ENCODE results near the gene ETS1.
"Not testable (repeated sequence)": the region's sequence is repeated elsewhere in the genome, so short reads cannot be mapped to it uniquely, and the experiment has no call there.

The ETS1 gene

DNA sequence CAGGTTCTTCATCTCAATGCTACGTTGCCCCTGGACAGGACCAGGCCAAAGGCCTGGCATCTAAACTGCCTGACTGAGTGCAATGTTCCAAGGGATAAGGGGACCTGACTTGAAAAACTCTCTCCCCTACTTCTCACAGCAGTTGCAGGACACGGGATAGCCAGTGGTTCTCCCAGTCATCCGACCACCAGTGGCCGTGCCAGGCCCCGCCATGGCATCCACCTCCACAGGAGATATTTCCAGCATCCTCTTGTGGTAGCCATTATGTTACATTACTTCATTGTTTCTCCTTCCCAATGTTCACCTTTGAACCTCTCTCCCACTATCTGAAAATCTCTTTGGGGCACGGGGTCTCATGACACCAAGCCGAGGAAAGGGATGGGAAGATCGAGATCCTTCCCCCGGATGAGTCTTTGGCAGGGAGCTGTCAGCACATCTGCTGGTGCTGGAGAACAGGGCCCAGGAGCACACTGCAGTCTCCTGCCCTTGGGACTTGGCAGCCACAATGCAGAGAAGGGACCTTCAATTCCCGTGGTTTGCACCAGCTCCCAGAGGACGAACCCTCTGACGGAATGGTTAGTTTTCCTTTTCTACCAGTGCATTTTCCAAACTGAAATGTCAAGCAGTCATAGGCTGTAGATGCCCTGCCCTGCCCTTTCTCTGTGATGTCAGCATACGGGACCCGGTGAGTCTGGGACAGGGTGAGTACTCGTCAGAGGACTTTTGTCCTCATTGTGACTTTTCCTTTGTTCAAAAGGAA lies 121.2 kb downstream of the ETS1 start:
- no peak for DNase-seq (ENCODE audit: low read depth in 2 of 3, low spot score in 1 of 3)

DNA sequence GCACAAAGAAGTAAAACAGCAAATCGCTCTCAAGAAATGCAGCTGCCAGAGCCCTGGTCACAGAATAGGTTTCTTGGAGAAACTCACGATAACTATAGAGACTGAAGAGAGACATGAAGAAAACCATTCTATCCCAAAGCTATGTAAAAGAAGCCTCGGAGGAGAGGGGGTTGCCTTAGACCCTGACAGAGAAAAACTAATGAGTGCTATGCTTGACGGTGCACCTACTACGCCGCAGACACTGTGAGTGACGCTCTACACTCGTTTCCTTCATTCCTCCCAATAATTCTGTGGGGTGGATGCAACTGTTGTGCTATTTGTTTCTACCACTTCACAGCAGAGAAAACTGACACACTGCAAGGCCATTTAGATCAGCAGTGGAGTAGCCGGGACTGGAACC lies 121.8 kb downstream of the ETS1 start:
- DNase-seq (ENCODE audit: low read depth in 2 of 3, low spot score in 1 of 3) = no peak

- DNase-seq (ENCODE audit: low read depth in 2 of 3, low spot score in 1 of 3) = no peak
These were observed 122.4 kb downstream of the ETS1 start for GRCh38 chr11:128464878-128465450.

DNA sequence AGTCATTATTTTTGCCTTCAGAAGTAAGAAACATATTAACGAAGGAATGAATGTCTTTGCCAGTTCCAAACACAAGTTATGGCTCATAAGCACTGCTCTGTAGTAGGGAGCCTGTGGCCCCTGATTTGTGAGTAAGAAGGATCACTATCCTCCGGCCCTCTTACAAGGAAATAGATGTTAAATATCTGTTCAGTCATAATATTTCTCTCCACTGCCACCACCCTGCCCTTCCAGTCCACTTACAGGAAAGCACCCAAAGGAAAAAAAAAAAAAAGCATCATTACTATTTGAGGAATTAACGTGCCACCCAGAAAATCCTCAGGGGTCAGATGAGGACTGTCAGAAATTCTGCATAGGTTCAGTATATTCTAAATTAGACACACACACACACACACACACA lies 123.4 kb downstream of the ETS1 start:
- DNase-seq (ENCODE audit: low read depth in 2 of 3, low spot score in 1 of 3) = no peak

GRCh38 chr11:128463371-128463829 lies 124.0 kb downstream of the ETS1 start:
- DNase-seq (ENCODE audit: low read depth in 2 of 3, low spot score in 1 of 3) = no peak

GRCh38 chr11:128462922-128463321 lies 124.4 kb downstream of the ETS1 start:
- DNase-seq (ENCODE audit: low read depth in 2 of 3, low spot score in 1 of 3) = no peak

GRCh38 chr11:128462189-128462588 lies 125.2 kb downstream of the ETS1 start:
- DNase-seq (ENCODE audit: low read depth in 2 of 3, low spot score in 1 of 3) = no peak

DNA sequence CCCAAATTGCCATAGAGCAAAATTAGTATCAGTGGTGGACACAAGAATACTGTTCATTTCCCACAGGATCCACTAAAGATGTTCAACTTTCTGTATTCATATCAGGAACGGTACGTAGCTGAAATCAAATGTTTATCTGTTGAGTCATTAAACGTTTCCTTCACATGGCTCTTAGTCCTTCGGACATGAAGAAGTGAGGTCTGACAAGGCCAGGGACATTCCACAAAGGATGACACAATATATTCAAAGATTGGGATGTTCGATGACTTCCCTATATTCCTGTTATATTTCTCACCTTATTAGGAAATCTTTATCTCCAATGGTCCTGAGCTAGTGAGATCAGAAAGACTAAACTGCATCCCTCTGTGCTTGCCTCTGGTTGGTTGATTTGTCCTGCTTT lies 129.0 kb downstream of the ETS1 start:
- no peak for DNase-seq (ENCODE audit: low read depth in 2 of 3, low spot score in 1 of 3)

DNA sequence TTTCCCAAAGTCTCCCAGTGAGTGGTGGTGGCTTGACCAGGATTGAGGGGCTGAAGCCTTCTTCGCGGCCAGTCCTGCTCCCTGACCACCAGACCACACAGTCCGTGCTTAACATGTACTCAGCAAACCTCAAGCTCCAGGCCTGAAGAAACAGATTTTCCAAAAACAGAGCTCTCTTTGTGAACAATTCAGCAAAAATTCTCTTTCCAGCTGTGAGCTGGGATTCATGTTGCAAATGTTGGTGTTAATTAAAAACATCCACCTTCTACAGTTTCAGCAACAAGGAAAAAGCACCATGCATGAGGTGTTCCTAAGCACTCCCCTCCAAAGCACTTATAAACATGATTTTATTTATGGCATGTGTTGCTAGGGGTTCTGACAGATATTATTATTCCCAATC lies 129.5 kb downstream of the ETS1 start:
- no peak for DNase-seq (ENCODE audit: low read depth in 2 of 3, low spot score in 1 of 3)

DNA sequence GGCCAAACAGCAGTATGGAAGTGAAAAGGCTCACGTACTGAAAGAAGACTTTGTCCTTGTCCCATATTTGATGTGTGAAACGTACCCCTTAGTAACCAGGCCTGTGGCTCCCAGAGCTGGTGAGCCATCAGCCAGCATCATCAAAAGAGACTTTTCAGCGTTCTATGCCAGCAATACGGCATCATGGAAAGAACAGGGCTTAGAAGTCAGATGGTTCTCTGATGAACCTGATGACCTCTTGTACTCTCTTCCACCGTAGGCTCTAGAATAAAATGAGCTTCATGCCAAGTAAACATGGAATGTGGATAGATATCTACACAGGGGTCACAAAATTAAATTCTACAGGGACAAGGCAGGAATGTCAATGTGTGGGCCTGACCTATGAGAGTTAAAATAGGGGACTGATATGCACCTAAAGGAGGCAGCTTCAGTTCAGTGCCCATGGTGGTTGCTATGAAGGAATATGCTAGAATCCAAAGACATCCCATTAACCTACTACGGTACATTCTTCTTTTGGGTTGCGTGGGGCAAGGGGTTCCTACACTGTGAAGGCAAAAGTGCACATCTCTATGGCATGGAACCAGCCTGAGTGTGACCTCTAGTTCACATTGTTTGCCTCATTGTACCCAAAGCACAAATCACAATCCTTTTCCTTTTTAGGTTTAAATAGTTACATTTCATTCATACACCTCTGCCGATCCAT lies 130.6 kb downstream of the ETS1 start:
- no peak for DNase-seq (ENCODE audit: low read depth in 2 of 3, low spot score in 1 of 3)

GRCh38 chr11:128455766-128456165 lies 131.6 kb downstream of the ETS1 start:
- no peak for DNase-seq (ENCODE audit: low read depth in 2 of 3, low spot score in 1 of 3)

DNA sequence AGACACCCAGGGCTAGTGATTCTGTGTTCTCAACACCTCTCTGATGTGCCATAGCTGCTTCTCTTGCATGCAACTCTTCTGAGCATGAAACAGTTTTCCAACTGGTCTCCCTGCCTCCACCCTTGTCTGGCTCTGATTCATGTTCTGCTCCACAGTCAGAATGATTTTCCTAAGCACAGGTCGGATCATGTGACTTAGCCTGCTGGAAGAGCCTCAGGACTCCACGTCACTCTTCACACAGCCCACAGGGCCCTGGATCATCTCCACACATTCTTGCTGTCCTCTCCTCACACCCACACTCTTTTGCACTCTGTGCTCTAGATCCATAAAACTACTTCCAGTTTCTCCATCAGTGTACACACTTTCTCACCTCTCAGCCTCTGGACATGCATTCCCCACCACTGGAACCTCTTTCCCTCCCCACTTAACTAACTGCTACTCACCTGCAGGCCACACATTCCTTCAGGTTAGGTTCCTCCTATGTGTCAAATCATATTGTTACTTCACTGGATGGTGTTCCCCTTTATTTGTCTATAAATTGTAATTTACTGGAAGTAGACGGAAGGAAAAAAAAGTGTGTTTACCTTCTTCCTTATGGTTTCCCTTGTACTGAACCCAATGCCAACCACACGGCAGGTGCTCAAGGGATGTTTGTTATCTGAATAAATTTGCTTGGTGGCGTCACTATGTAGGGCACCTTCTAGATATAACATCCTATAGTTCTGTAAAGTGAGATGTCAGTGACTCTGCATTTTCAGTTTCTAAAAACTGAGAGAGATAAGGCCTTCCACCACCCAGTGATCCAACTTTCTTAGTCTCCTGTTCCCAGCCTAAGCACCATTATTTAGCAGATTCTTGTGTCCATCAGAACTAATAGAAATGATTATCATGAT lies 133.7 kb downstream of the ETS1 start:
- no peak for DNase-seq (ENCODE audit: low read depth in 2 of 3, low spot score in 1 of 3)

DNA sequence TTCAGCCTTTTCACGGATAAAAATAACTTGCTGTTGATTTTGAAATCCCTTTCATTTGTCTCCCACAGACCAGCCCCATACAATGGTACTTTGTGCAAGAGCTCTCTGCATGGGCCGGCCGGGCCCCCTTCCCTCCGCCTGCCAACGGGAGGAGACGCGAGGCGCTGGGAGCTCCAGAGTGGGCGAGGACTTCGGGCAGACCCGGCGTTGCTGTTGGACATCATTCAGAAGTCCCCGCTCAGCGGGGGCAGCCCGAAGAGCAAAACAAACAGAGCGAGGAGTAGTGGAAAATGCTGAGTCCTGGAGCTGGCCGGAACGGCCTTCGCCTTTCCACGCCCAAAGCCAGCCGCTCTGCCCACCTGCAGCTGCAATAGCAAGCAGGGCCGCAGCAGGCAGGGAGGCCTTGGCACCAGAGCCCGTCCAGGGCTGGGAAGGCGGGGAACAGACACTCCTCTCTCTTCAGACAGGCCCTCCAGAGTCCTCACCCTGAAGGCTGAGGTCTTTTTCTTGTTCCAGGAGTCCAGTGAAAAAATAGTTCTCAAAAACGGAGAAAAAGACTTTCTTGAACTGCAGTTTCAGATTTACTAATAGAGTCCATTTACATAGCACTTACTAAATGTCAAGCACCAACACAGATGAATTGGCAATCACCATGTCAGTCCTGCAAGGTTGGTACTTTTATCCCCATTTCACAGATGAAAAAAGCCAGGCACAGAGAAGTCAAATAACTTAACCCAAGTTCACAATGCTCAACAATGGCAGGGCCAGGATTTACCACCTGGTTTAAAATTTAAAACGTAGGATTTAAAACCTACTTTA lies 135.5 kb downstream of the ETS1 start:
- no peak for DNase-seq (ENCODE audit: low read depth in 2 of 3, low spot score in 1 of 3)

- no peak for DNase-seq (ENCODE audit: low read depth in 2 of 3, low spot score in 1 of 3)
These were observed 136.3 kb downstream of the ETS1 start for GRCh38 chr11:128450882-128451651.

GRCh38 chr11:128450425-128450824 lies 136.9 kb downstream of the ETS1 start:
- not testable (repeated sequence) for DNase-seq (ENCODE audit: low read depth in 2 of 3, low spot score in 1 of 3)

- no peak for DNase-seq (ENCODE audit: low read depth in 2 of 3, low spot score in 1 of 3)
These were observed 138.2 kb downstream of the ETS1 start for GRCh38 chr11:128448981-128449713.

- DNase-seq (ENCODE audit: low read depth in 2 of 3, low spot score in 1 of 3) = no peak
These were observed 139.0 kb downstream of the ETS1 start for GRCh38 chr11:128448200-128448886.

DNA sequence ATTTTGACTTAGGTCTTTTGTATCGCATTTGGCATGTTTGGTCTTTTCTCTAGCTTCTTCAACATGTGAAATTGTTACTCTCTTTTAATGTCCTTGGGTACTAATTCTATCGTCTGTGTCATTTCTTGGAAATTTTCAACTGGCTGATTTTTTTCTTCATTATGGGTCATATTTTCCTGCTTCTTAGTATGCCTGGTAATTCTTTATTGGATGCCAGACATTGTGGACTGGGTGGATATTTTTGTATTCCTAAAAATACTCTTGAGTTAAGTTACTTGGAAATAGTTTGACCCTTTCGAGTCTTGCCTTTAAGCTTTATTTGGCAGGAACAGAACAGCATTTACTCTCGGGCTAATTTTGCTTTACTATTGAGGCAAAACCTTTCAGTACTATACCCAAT lies 140.1 kb downstream of the ETS1 start:
- no peak for DNase-seq (ENCODE audit: low read depth in 2 of 3, low spot score in 1 of 3)
